Smooth muscle cell (in vitro differentiated cells): Measurements from ENCODE around the gene ODAD2. TPM values are rescaled to one million over a fixed set of nuclear protein-coding genes. Genes with fewer than 3 reads are reported as not detected.
A peak's percentile ranks its signal among the peaks of the same experiment; 100 is the strongest.

Source experiments
- DNase-seq: peaks from one replicate; lab custom pipeline; 2025; ENCODE audit not compliant: unreplicated experiment; lab: John Stamatoyannopoulos, UW
- H2AFZ ChIP-seq: fragments of 200-600 bp; sonication (generic); 2 replicates; pipeline ENCODE4 v1.6.0; 2016; ENCODE audit warnings: antibody characterized with exemption, low read depth, mild to moderate bottlenecking
- H3F3A ChIP-seq: fragments of 200-600 bp; sonication (generic); 2 replicates; pipeline ENCODE4 v1.6.0; 2017; ENCODE audit warnings: antibody characterized with exemption, low read depth
- H3K27ac ChIP-seq: fragments of 200-600 bp; sonication (generic); 2 replicates; pipeline ENCODE4 v1.5.1; 2016; ENCODE audit warnings: low read depth, mild to moderate bottlenecking
- H3K27me3 ChIP-seq: fragments of 200-600 bp; sonication (generic); 2 replicates; pipeline ENCODE4 v1.6.1; 2016; ENCODE audit warnings: low read depth, mild to moderate bottlenecking
- H3K36me3 ChIP-seq: fragments of 200-600 bp; sonication (generic); 2 replicates; pipeline ENCODE4 v1.5.1; 2016; ENCODE audit warnings: low read depth
- H3K4me1 ChIP-seq: fragments of 200-600 bp; sonication (generic); 2 replicates; pipeline ENCODE4 v1.5.1; 2016; ENCODE audit warnings: low read depth
- H3K4me2 ChIP-seq: fragments of 200-600 bp; sonication (generic); 2 replicates; pipeline ENCODE4 v1.6.0; 2016; ENCODE audit warnings: mild to moderate bottlenecking
- H3K4me3 ChIP-seq: fragments of 200-600 bp; sonication (generic); 2 replicates; pipeline ENCODE4 v1.5.1; 2016; ENCODE audit warnings: mild to moderate bottlenecking
- H3K79me2 ChIP-seq: fragments of 200-600 bp; sonication (generic); 2 replicates; pipeline ENCODE4 v1.6.0; 2016; ENCODE audit warnings: low read depth, mild to moderate bottlenecking
- H3K9ac ChIP-seq: fragments of 200-600 bp; sonication (generic); 2 replicates; pipeline ENCODE4 v1.6.0; 2016; ENCODE audit warnings: low read depth
- H3K9me3 ChIP-seq: fragments of 200-600 bp; sonication (generic); replicated peaks from 2 replicates; pipeline ENCODE4 v1.5.1; 2016; ENCODE audit warnings: low read depth
- H4K20me1 ChIP-seq: fragments of 200-600 bp; sonication (generic); 2 replicates; pipeline ENCODE4 v1.6.0; 2016; ENCODE audit warnings: low read depth
- CTCF ChIP-seq: fragments of 200-600 bp; sonication (generic); IDR thresholded peaks from 2 replicates; pipeline ENCODE4 v1.5.1; 2017; ENCODE audit warnings: borderline replicate concordance, mild to moderate bottlenecking, antibody characterized with exemption; ENCODE audit not compliant: insufficient read depth, poor library complexity, severe bottlenecking
- WGBS: methylation state at CpG from one replicate; pipeline ENCODE4 v1.1.7; 2016; ENCODE audit warnings: low lambda C conversion rate; 5-methylcytosine and 5-hydroxymethylcytosine counted together
- polyA plus RNA-seq: library from polyadenylated mRNA; unstranded; fragments of >200 nt; fragmentation: Nextera tagmentation; extraction: Ambion mirVana; gene quantifications from 2 replicates; pipeline ENCODE4 v1.2.1, GENCODE V29; 2016
- total RNA-seq: library from RNA; depleted of rRNA; stranded (reverse); fragments of >200 nt; gene quantifications from 2 replicates; pipeline ENCODE4 v1.2.3, GENCODE V29; 2014

ODAD2 gene
- total and polyA plus RNA-seq, 2 experiments from 2014 or later, result 0.45 TPM; not detected in 1

GRCh38 chr10:27822301-27822700, 176.6 kb downstream of the ODAD2 start:
- Histone ChIP-seq H3K4me1 (no peaks in the 10 kb centered on the region), H3K27ac (peak overlapping the region; percentile 64), H3K9me3 (no peaks in the 10 kb centered on the region), H4K20me1 (no peaks in the 10 kb centered on the region), H3K27me3 (no peaks in the 10 kb centered on the region), H3F3A (peaks cover 7% of the 10 kb centered on the region), H3K4me3 (no peak overlapping the region), H3K9ac (no peak overlapping the region), H3K4me2 (peak overlapping the region; percentile 48), H2AFZ (peak overlapping the region; percentile 26), H3K79me2 (no peaks in the 10 kb centered on the region), H3K36me3 (no peaks in the 10 kb centered on the region)
- WGBS, result 21% methylated on average over 4 of the region's 4 CpGs
- TF ChIP-seq CTCF, result no peak
- DNase-seq, result no peak

GRCh38 chr10:27820637-27821036, 178.2 kb downstream of the ODAD2 start:
- peaks cover 7% of the 10 kb centered on the region for H3F3A ChIP-seq
- DNase-seq, result no peak
- peak overlapping the region; percentile 57 for H3K4me2 ChIP-seq
- H3K4me1 ChIP-seq, result no peaks in the 10 kb centered on the region
- H3K9me3 ChIP-seq, result no peaks in the 10 kb centered on the region
- 42% methylated on average over 3 of the region's 3 CpGs for WGBS
- H3K9ac ChIP-seq, result no peak overlapping the region
- H2AFZ ChIP-seq, result no peak overlapping the region
- no peaks in the 10 kb centered on the region for H4K20me1 ChIP-seq
- H3K79me2 ChIP-seq, result no peaks in the 10 kb centered on the region
- no peak for TF ChIP-seq CTCF
- H3K4me3 ChIP-seq, result no peak overlapping the region
- H3K36me3 ChIP-seq, result no peaks in the 10 kb centered on the region
- no peaks in the 10 kb centered on the region for H3K27me3 ChIP-seq
- H3K27ac ChIP-seq, result peak overlapping the region; percentile 64

GRCh38 chr10:27819781-27820531, 178.9 kb downstream of the ODAD2 start:
- no peaks in the 10 kb centered on the region for H3K9me3 ChIP-seq
- no peaks in the 10 kb centered on the region for H3K27me3 ChIP-seq
- no peak for TF ChIP-seq CTCF
- no peak overlapping the region for H3K9ac ChIP-seq
- no peaks in the 10 kb centered on the region for H3K4me1 ChIP-seq
- 79% methylated on average over 9 of the region's 9 CpGs for WGBS
- H3K27ac ChIP-seq, result peak overlapping the region; percentile 64
- peak overlapping the region; percentile 57 for H3K4me2 ChIP-seq
- H2AFZ ChIP-seq, result no peak overlapping the region
- no peaks in the 10 kb centered on the region for H4K20me1 ChIP-seq
- no peak for DNase-seq
- peaks cover 7% of the 10 kb centered on the region for H3F3A ChIP-seq
- no peaks in the 10 kb centered on the region for H3K36me3 ChIP-seq
- no peak overlapping the region for H3K4me3 ChIP-seq
- H3K79me2 ChIP-seq, result no peaks in the 10 kb centered on the region

- H3K9me3 ChIP-seq, result no peaks in the 10 kb centered on the region
- no peak overlapping the region for H3K27ac ChIP-seq
- H3K4me1 ChIP-seq, result no peaks in the 10 kb centered on the region
- H3K4me2 ChIP-seq, result no peak overlapping the region
- H3K36me3 ChIP-seq, result no peaks in the 10 kb centered on the region
- no peaks in the 10 kb centered on the region for H3K27me3 ChIP-seq
- H3F3A ChIP-seq, result peaks cover 2% of the 10 kb centered on the region
- no peak for DNase-seq
- no peaks in the 10 kb centered on the region for H4K20me1 ChIP-seq
- no peak overlapping the region for H3K9ac ChIP-seq
- no peaks in the 10 kb centered on the region for H3K79me2 ChIP-seq
- 58% methylated on average over 1 of the region's 1 CpG for WGBS
- TF ChIP-seq CTCF, result no peak
- no peak overlapping the region for H3K4me3 ChIP-seq
- H2AFZ ChIP-seq, result no peak overlapping the region
These were observed 182.6 kb downstream of the ODAD2 start for GRCh38 chr10:27816320-27816719.
